ENCODE measurements around the gene NID2. TPM values are rescaled to one million over a fixed set of nuclear protein-coding genes. Genes with fewer than 3 reads are reported as not detected.

The NID2 gene
- total RNA-seq, 1 experiment from 2014 or later: 0.49 TPM

DNA sequence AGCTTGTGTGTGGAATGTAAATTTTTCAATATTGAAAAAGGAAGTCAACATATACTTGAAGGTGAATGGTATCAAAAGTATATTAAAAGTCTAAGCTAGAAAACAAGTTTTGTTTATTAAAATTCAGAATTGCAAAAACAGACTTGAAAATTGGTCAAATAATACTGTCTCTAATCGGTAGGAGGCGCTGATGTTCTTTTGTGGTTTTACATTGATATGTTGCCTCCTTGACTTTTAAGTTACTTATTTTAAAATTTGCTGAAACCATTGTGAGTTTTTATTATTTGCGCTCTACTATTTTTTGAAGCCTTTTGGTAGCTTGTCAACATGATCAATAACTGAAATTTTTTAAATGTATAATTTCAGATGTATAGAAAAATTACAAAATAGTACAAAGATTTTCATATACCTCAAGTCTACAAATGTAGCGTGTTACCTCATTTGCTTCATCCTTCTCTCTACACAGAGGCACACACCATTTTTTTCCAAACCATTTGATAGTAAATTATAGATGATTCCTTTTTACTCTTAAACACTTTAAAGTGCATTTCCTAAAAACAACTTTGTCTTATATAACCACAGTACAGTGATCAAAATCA lies 72.6 kb downstream of the NID2 start:
- H3K27ac ChIP-seq: no peak overlapping the region
- no peaks in the 10 kb centered on the region for H3K4me1 ChIP-seq
- H3K4me3 ChIP-seq: no peak overlapping the region
- H3K36me3 ChIP-seq: peaks cover 78% of the 10 kb centered on the region
- no peak for DNase-seq
- no peaks in the 10 kb centered on the region for H3K9me3 ChIP-seq (replicated peaks)
- H3K27me3 ChIP-seq: no peaks in the 10 kb centered on the region

- DNase-seq: no peak
- Histone ChIP-seq H3K36me3 (peaks cover 65% of the 10 kb centered on the region), H3K4me1 (no peaks in the 10 kb centered on the region), H3K27me3 (no peaks in the 10 kb centered on the region), H3K9me3 (replicated peaks) (no peaks in the 10 kb centered on the region), H3K27ac (no peak overlapping the region), H3K4me3 (no peak overlapping the region)
These were observed 75.5 kb downstream of the NID2 start for GRCh38 chr14:51993285-51993920.

- H3K36me3 ChIP-seq: peaks cover 40% of the 10 kb centered on the region
- no peaks in the 10 kb centered on the region for H3K27me3 ChIP-seq
- no peaks in the 10 kb centered on the region for H3K4me1 ChIP-seq
- no peak for DNase-seq
- H3K9me3 ChIP-seq (replicated peaks): no peaks in the 10 kb centered on the region
- H3K4me3 ChIP-seq: peak overlapping the region; percentile 80
- H3K27ac ChIP-seq: no peak overlapping the region
These were observed 78.4 kb downstream of the NID2 start for GRCh38 chr14:51990488-51990887.

DNA sequence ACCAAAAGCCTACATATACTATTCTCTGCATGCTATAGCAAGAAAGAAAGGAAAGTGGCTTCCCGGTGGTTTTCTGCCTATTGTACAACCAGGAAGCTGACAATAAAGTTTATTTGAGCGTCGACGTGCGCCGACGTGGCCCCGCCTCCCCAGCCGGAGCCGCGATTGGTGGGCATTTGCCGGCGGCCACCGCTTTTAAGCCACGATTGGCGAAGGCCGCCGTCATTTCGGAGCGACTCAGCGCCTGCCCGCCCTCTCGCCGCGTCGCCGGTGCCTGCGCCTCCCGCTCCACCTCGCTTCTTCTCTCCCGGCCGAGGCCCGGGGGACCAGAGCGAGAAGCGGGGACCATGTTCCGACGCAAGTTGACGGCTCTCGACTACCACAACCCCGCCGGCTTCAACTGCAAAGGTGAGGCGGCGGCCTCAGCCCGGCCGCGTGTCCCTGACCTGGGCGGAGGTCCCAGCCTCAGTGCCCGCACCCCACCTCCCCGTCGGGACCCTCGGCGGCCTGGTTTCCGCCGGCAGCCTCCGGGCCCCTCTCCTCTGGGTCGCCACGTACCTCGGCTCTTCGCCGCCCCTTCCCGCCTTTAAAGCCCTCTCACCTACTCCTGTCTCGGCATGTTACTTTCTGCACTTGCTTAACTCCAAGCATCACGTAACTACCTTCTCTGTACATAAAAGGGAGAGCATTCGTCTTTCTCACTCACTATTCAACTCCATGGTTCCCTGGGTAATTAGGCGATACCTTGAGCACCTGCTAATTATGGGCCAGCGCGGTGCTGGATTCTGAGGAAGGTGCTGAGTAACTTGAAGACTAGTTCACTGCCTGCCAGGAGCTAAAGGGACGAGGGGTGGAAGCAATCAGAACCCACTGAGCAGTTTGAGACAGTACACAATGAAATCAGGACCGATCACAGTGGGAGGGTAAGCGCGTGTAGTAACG lies 79.3 kb downstream of the NID2 start, which contains the start of gene RTRAF:
RTRAF (plus strand) TSS at position 254 of the 942 bp plus-strand sequence; CDS start at position 348, 94 bp downstream.
- H3K36me3 ChIP-seq: peaks cover 33% of the 10 kb centered on the region
- H3K27me3 ChIP-seq: no peaks in the 10 kb centered on the region
- H3K4me1 ChIP-seq: no peaks in the 10 kb centered on the region
- no peaks in the 10 kb centered on the region for H3K9me3 ChIP-seq (replicated peaks)
- DNase-seq: peak; percentile 87 to 88
- peak within 1 kb of the TSS; percentile 80 for H3K4me3 ChIP-seq
- H3K27ac ChIP-seq: peak within 1 kb of the TSS; percentile 49

- H3K27me3 ChIP-seq: no peaks in the 10 kb centered on the region
- no peak overlapping the region for H3K27ac ChIP-seq
- H3K4me1 ChIP-seq: no peaks in the 10 kb centered on the region
- H3K36me3 ChIP-seq: peaks cover 19% of the 10 kb centered on the region
- H3K4me3 ChIP-seq: no peak overlapping the region
- no peaks in the 10 kb centered on the region for H3K9me3 ChIP-seq (replicated peaks)
- no peak for DNase-seq
These were observed 80.6 kb downstream of the NID2 start for GRCh38 chr14:51988221-51988620.

DNA sequence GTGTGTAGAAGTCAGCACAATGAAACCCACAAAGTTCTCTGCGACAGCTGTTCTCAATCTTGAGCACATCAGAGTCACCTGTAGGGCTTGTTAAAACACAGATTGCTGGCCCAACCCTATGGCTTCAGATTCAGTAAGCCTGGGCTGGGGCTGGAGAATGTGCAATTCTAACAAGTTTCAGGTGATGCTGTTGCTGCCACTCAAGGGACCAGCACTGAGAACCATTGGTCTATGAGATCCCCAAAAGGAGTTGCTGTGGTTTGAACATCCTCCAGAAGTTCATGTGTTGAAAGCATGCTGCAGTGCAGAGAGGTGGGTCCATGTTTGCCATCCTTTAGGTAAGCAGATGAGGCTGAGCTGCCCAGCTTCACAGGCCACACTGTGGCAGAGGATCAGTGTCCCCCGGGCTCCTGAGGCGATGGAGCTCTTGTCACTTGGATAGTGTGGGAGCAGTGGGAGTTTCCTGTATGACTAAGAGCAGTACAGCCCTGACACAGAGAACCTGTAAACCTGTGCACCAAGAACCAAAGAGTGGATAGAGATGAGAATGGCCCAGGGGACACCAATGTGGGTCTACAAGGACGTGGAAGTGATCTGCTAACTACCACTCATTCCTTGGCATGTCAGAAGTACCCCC lies 87.5 kb downstream of the NID2 start:
- no peak for DNase-seq
- no peaks in the 10 kb centered on the region for H3K4me1 ChIP-seq
- no peak overlapping the region for H3K4me3 ChIP-seq
- H3K27me3 ChIP-seq: no peaks in the 10 kb centered on the region
- H3K27ac ChIP-seq: no peak overlapping the region
- no peaks in the 10 kb centered on the region for H3K36me3 ChIP-seq
- H3K9me3 ChIP-seq (replicated peaks): no peaks in the 10 kb centered on the region

- H3K4me3 ChIP-seq: no peak overlapping the region
- H3K27me3 ChIP-seq: no peaks in the 10 kb centered on the region
- H3K36me3 ChIP-seq: no peaks in the 10 kb centered on the region
- no peak overlapping the region for H3K27ac ChIP-seq
- peak; percentile 53 to 84 for DNase-seq
- no peaks in the 10 kb centered on the region for H3K9me3 ChIP-seq (replicated peaks)
- no peaks in the 10 kb centered on the region for H3K4me1 ChIP-seq
These were observed 89.7 kb downstream of the NID2 start for GRCh38 chr14:51979088-51979709.

DNA sequence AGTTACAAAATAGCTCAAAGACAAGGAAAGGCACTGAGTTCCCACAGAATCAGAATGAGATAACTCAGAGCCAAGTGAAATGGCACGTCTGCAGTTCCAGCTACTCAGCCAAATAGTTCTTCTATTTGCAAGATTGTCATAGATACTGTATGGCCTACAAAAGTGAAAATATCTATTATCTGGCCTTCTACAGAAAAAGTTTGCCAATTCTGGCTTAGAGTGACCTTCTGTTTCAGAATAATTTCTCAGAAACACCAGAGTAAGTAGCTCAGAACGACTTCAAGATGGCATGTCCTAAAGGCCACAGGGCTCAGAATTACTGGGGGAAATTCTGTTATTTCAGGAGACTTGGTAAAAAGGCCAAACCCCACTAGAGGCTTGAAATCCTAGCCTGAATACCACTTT lies 90.2 kb downstream of the NID2 start:
- no peak for DNase-seq
- no peaks in the 10 kb centered on the region for H3K9me3 ChIP-seq (replicated peaks)
- no peaks in the 10 kb centered on the region for H3K4me1 ChIP-seq
- no peak overlapping the region for H3K4me3 ChIP-seq
- no peaks in the 10 kb centered on the region for H3K36me3 ChIP-seq
- H3K27me3 ChIP-seq: no peaks in the 10 kb centered on the region
- no peak overlapping the region for H3K27ac ChIP-seq

DNA sequence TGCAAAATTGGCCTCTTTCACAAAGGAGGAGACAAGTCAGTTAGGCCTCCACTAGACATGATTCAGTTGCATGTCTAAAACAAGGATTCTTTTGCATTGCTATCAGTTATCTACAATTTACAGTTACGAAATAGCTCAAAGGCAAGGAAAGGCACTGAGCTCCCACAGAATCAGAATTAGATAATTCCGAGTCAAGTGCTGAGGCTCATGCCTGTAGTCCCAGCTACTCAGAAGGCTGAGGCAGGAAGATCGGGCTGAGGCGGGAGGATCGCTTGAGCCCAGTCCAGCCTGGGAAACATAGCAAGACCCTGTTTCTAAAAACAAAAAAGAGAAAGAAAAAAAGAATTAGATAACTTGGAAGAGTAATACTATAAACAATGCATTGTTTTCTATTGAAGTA lies 91.8 kb downstream of the NID2 start:
- no peak for DNase-seq
- no peaks in the 10 kb centered on the region for H3K4me1 ChIP-seq
- H3K36me3 ChIP-seq: no peaks in the 10 kb centered on the region

DNA sequence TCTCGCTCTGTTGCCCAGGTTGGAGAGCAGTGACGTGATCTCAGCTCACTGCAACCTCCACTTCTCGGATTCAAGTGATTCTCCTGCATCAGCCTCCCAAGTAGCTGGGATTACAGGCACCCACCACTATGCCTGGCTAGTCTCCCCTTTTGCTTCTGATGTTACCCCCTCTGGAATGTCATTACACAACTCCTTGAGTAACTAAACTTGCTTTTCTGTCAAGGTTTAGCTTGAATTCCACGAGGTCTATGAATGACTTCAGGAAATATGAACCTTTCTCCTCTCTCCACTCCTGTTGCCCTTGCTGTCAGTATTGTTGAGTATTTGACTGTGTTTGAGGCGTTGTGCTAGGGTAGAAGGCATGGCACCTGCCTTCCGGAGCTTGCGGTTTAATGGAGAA lies 96.3 kb downstream of the NID2 start:
- no peak overlapping the region for H3K4me3 ChIP-seq
- no peak for DNase-seq
- no peaks in the 10 kb centered on the region for H3K27me3 ChIP-seq
- no peaks in the 10 kb centered on the region for H3K9me3 ChIP-seq (replicated peaks)
- H3K4me1 ChIP-seq: no peaks in the 10 kb centered on the region
- no peaks in the 10 kb centered on the region for H3K36me3 ChIP-seq
- no peak overlapping the region for H3K27ac ChIP-seq

More for the DNA sequence above, 91.8 kb downstream of the NID2 start:
- Histone ChIP-seq H3K9me3 (replicated peaks) (no peaks in the 10 kb centered on the region), H3K4me3 (no peak overlapping the region), H3K27me3 (no peaks in the 10 kb centered on the region), H3K27ac (no peak overlapping the region)

DNA sequence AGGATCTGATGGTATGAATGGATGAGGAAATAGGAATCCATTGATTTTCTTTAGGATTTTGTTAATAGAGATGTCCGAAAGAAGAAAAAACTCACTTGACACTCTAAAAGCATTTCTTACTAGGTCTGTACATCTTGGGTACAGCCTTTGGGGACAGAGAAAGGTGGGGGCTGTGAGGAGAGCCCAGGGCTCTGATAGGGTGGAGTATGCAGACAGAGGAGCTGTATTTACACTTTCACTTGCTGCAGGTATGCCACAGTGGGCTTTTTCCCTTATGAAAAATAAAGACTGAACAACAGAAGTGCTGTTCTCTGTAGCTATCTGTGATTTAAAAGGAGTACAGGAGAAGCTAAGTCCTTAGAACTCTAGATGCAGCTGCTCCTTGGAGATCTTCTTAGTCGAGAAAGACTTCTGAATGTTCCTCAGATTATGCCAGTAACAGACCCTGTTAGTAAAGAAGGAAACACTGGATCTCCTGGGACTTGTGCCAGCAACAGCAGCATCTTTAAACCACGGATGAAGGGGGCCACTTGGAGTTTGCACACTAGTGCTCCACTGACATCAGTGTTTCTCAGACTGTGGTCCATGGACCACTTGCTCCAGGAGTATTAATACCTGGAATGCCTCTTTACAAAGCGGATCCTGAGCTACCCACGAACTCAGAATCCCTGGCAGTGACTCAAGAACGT lies 98.9 kb downstream of the NID2 start:
- DNase-seq: no peak
- H3K4me3 ChIP-seq: no peak overlapping the region
- no peaks in the 10 kb centered on the region for H3K27me3 ChIP-seq
- no peak overlapping the region for H3K27ac ChIP-seq
- no peaks in the 10 kb centered on the region for H3K4me1 ChIP-seq
- no peaks in the 10 kb centered on the region for H3K9me3 ChIP-seq (replicated peaks)
- no peaks in the 10 kb centered on the region for H3K36me3 ChIP-seq

- H3K27ac ChIP-seq: no peak overlapping the region
- no peaks in the 10 kb centered on the region for H3K4me1 ChIP-seq
- H3K9me3 ChIP-seq (replicated peaks): no peaks in the 10 kb centered on the region
- H3K4me3 ChIP-seq: no peak overlapping the region
- H3K27me3 ChIP-seq: no peaks in the 10 kb centered on the region
- no peak for DNase-seq
- no peaks in the 10 kb centered on the region for H3K36me3 ChIP-seq
These were observed 101.3 kb downstream of the NID2 start for GRCh38 chr14:51967521-51967920.

- Histone ChIP-seq H3K4me1 (no peaks in the 10 kb centered on the region), H3K4me3 (no peak overlapping the region), H3K36me3 (no peaks in the 10 kb centered on the region), H3K27ac (no peak overlapping the region), H3K9me3 (replicated peaks) (no peaks in the 10 kb centered on the region), H3K27me3 (no peaks in the 10 kb centered on the region)
- DNase-seq: no peak
These were observed 105.6 kb downstream of the NID2 start for GRCh38 chr14:51963286-51963685.

GRCh38 chr14:51962711-51963110 lies 106.1 kb downstream of the NID2 start:
- DNase-seq: no peak
- Histone ChIP-seq H3K4me1 (no peaks in the 10 kb centered on the region), H3K4me3 (no peak overlapping the region), H3K27me3 (no peaks in the 10 kb centered on the region), H3K9me3 (replicated peaks) (no peaks in the 10 kb centered on the region), H3K27ac (no peak overlapping the region), H3K36me3 (no peaks in the 10 kb centered on the region)
